Kidney (tissue), 14 donors: ENCODE results near the gene NIPBL. TPM values are rescaled to one million over a fixed set of nuclear protein-coding genes. Genes with fewer than 3 reads are reported as not detected.

ENCODE experiments used
- DNase-seq, 5 donors: peaks; one replicate each; pipeline ENCODE4 v3.0.0-alpha.2; 2013 to 2020
- FAIRE-seq: peaks from 2 replicates; lab custom pipeline; 2012; peaks lifted over from hg19 to GRCh38; lab: Jason Lieb, UNC
- H3K27ac ChIP-seq, 2 donors: one replicate each; pipeline ENCODE4 v1.7.0; 2013; ENCODE audit warnings: low read depth in 2 of 2, low read length in 2 of 2, inconsistent platforms in 1 of 2
- H3K27me3 ChIP-seq: one replicate; pipeline ENCODE4 v1.7.1; 2013; ENCODE audit warnings: low read length, inconsistent platforms; ENCODE audit not compliant: control insufficient read depth, insufficient read depth
- H3K36me3 ChIP-seq, 3 donors: one replicate each; pipeline versions ENCODE4 v1.7.0 to v1.7.1; 2013; ENCODE audit warnings: low read length in 3 of 3, control low read depth in 1 of 3, inconsistent platforms in 1 of 3; ENCODE audit not compliant: insufficient read depth in 3 of 3, control insufficient read depth in 2 of 3
- H3K4me1 ChIP-seq, 3 donors: one replicate each; pipeline versions ENCODE4 v1.7.0 to v1.7.1; 2013; ENCODE audit warnings: low read length in 3 of 3, inconsistent platforms in 1 of 3, low read depth in 1 of 3; ENCODE audit not compliant: control insufficient read depth in 2 of 3, insufficient read depth in 2 of 3
- H3K4me3 ChIP-seq, 3 donors: one replicate each; pipeline versions ENCODE4 v1.7.0 to v1.8.1; 2013; ENCODE audit warnings: low read length in 3 of 3, control low read depth in 1 of 3, inconsistent platforms in 1 of 3
- H3K9ac ChIP-seq, 3 donors: one replicate each; pipeline versions ENCODE4 v1.7.0 to v1.7.1; 2013; ENCODE audit warnings: low read length in 3 of 3, control low read depth in 1 of 3, inconsistent platforms in 1 of 3
- H3K9me3 ChIP-seq, 3 donors: one replicate each; pipeline versions ENCODE4 v1.7.0 to v1.7.1; 2013; ENCODE audit warnings: low read length in 3 of 3, control low read depth in 1 of 3, inconsistent platforms in 1 of 3; ENCODE audit not compliant: control insufficient read depth in 2 of 3, insufficient read depth in 1 of 3
- intact Hi-C: fragments of 100-400 bp; cut with DNase I; formaldehyde crosslinking; loops from one replicate; pipeline ENCODE4 v1.11.1; 2022
- polyA plus RNA-seq: library from polyadenylated mRNA; stranded (reverse); fragments of 350-450 nt; fragmentation: Illumina TruSeq; extraction: RNeasy Lipid Tissue Mini Kit (QIAGEN cat#74804); gene quantifications from one replicate; pipeline ENCODE4 v1.2.3, GENCODE V29; 2014; ENCODE audit warnings: low read depth, low replicate concordance; ENCODE audit not compliant: insufficient read depth
- total RNA-seq: library from RNA; stranded (reverse); fragmentation: NEBNext Ultra II Directional; extraction: Animal tissue kit (Norgen Biotek cat#: 25700); gene quantifications from one replicate; pipeline ENCODE4 v1.2.1, GENCODE V29; 2021
- TF ChIP-seq, protein P1 (sequence below): IDR thresholded peaks from 3 replicates; pipeline ENCODE4 v1.5.1; 2012; ENCODE audit warnings: mild to moderate bottlenecking, moderate library complexity, borderline replicate concordance; ENCODE audit not compliant: insufficient read depth; ENCODE audit errors: extremely low read depth
- donor health status: control.
- donor health status: control.
- donor health status: control.
- donor health status: control.
- donor health status: control.
- donor health status: DM: yes; HTN: yes; CAD: no.
- donor health status: Normal renal cell carcinoma (clear cell type).

NIPBL gene
- total and polyA plus RNA-seq, 2 donors from 2014 or later, result 12.4 to 65.5 TPM

GRCh38 chr5:37054391-37054790 is 177.8 kb downstream of the NIPBL start:
- no peak overlapping the region for H3K9ac ChIP-seq
- H3K9me3 ChIP-seq, result no peaks in the 10 kb centered on the region
- TF ChIP-seq, protein P1, sequence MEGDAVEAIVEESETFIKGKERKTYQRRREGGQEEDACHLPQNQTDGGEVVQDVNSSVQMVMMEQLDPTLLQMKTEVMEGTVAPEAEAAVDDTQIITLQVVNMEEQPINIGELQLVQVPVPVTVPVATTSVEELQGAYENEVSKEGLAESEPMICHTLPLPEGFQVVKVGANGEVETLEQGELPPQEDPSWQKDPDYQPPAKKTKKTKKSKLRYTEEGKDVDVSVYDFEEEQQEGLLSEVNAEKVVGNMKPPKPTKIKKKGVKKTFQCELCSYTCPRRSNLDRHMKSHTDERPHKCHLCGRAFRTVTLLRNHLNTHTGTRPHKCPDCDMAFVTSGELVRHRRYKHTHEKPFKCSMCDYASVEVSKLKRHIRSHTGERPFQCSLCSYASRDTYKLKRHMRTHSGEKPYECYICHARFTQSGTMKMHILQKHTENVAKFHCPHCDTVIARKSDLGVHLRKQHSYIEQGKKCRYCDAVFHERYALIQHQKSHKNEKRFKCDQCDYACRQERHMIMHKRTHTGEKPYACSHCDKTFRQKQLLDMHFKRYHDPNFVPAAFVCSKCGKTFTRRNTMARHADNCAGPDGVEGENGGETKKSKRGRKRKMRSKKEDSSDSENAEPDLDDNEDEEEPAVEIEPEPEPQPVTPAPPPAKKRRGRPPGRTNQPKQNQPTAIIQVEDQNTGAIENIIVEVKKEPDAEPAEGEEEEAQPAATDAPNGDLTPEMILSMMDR, result no peak
- no peaks in the 10 kb centered on the region for H3K27me3 ChIP-seq
- no peak overlapping the region for H3K4me3 ChIP-seq
- FAIRE-seq (no peak), DNase-seq (no peak)
- no peak overlapping the region for H3K27ac ChIP-seq
- intact Hi-C loops, result no loop called here
- H3K4me1 ChIP-seq, result no peaks in the 10 kb centered on the region
- peaks cover 0 to 45% (median 9%) of the 10 kb centered on the region in 3 donors for H3K36me3 ChIP-seq

DNA sequence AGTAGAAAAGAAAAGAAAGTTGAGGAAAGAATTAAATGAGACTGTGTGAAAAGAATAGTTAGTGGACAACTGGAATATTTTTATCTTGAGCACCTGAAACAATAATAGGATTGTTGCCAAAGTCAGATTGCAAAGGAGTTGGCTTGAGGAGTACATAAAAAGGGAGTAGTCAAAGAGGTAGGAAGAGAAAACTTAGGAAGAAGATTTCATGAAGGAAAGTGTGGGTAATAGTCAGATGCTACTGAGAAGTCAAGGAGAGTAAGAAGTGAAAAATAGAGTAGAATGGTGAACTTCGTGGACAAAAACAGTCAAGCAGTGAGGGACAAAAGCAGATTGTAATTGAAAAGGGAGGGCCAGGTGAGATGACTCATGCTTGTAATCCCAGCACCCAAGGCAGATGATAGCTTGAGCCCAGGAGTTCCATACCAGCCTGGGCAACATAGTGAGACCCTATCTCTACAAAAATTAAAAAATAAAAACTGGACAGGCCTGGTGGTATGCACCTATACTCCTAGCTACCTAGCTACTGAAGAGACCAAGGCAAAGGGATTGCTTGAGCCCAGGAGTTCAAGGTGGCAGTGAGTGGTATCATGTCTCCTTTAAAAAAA is 178.9 kb downstream of the NIPBL start:
- H3K9ac ChIP-seq, result no peak overlapping the region
- no peaks in the 10 kb centered on the region for H3K27me3 ChIP-seq
- no peak overlapping the region for H3K27ac ChIP-seq
- H3K4me1 ChIP-seq, result no peaks in the 10 kb centered on the region
- no peak for DNase-seq
- no peak overlapping the region for H3K4me3 ChIP-seq
- no peaks in the 10 kb centered on the region for H3K9me3 ChIP-seq
- no peak for FAIRE-seq
- TF ChIP-seq, protein P1, result no peak
- intact Hi-C loops, result no loop called here
- peaks cover 2 to 36% (median 10%) of the 10 kb centered on the region in 3 donors for H3K36me3 ChIP-seq

GRCh38 chr5:37056762-37057161 is 180.2 kb downstream of the NIPBL start:
- no peaks in the 10 kb centered on the region for H3K4me1 ChIP-seq
- FAIRE-seq (no peak), DNase-seq (no peak)
- peaks cover 2 to 29% (median 6%) of the 10 kb centered on the region in 3 donors for H3K36me3 ChIP-seq
- no peak overlapping the region for H3K4me3 ChIP-seq
- H3K27me3 ChIP-seq, result no peaks in the 10 kb centered on the region
- H3K9me3 ChIP-seq, result no peaks in the 10 kb centered on the region
- TF ChIP-seq, protein P1, result no peak
- intact Hi-C loops, result no loop called here
- no peak overlapping the region for H3K27ac ChIP-seq
- H3K9ac ChIP-seq, result no peak overlapping the region
